Fibroblast of villous mesenchyme (primary cell): ENCODE data around the gene AHDC1. TPM values are rescaled to one million over a fixed set of nuclear protein-coding genes. Genes with fewer than 3 reads are reported as not detected.

Experiments
- DNase-seq: peaks from one replicate; pipeline ENCODE4 v3.0.0-alpha.2; 2010; ENCODE audit warnings: low read depth
- H3K4me3 ChIP-seq: 2 replicates; pipeline ENCODE4 v1.5.1; 2011; ENCODE audit warnings: low read depth, mild to moderate bottlenecking, low read length
- CTCF ChIP-seq: IDR thresholded peaks from 2 replicates; pipeline ENCODE4 v1.5.1; 2012; ENCODE audit warnings: low read depth, mild to moderate bottlenecking, low read length; ENCODE audit not compliant: insufficient read depth
- total RNA-seq: library from RNA; depleted of rRNA; stranded (reverse); fragments of >200 nt; gene quantifications from 2 replicates; pipeline ENCODE4 v1.2.3, GENCODE V29; 2012

The AHDC1 gene
- total RNA-seq, 1 donor: 22.5 TPM

GRCh38 chr1:27591622-27592021 is 12.3 kb downstream of the AHDC1 start:
- no peak for DNase-seq
- TF ChIP-seq CTCF: no peak
- H3K4me3 ChIP-seq: no peak overlapping the region

- DNase-seq: no peak
- no peak overlapping the region for H3K4me3 ChIP-seq
- TF ChIP-seq CTCF: no peak
These were observed 12.9 kb downstream of the AHDC1 start for GRCh38 chr1:27590917-27591508.

GRCh38 chr1:27589841-27590426 is 14.0 kb downstream of the AHDC1 start:
- no peak for TF ChIP-seq CTCF
- H3K4me3 ChIP-seq: no peak overlapping the region
- peak; percentile 74 for DNase-seq

GRCh38 chr1:27589441-27589840 is 14.5 kb downstream of the AHDC1 start:
- TF ChIP-seq CTCF: no peak
- no peak for DNase-seq
- no peak overlapping the region for H3K4me3 ChIP-seq

GRCh38 chr1:27588256-27589232 is 15.4 kb downstream of the AHDC1 start:
- TF ChIP-seq CTCF: no peak
- H3K4me3 ChIP-seq: no peak overlapping the region
- DNase-seq: peak; percentile 71

- TF ChIP-seq CTCF: no peak
- no peak for DNase-seq
- H3K4me3 ChIP-seq: no peak overlapping the region
These were observed 18.3 kb downstream of the AHDC1 start for GRCh38 chr1:27585684-27586083.
